AG09309 (cell line): Measurements from ENCODE around the gene ROBO3.

Experiments
- DNase-seq: peaks from one replicate; pipeline ENCODE4 v3.0.0-alpha.2; 2010; ENCODE audit warnings: low read depth
- H3K4me3 ChIP-seq: 2 replicates; pipeline ENCODE4 v1.5.1; 2011; ENCODE audit warnings: mild to moderate bottlenecking, low read depth, low read length, moderate library complexity; ENCODE audit not compliant: control insufficient read depth
- TF ChIP-seq, protein P1 (sequence below): IDR thresholded peaks from 2 replicates; pipeline ENCODE4 v1.5.1; 2011; ENCODE audit warnings: mild to moderate bottlenecking, low read depth, low read length, inconsistent platforms; ENCODE audit not compliant: insufficient read depth, control insufficient read depth; ENCODE audit errors: missing control alignments

Gene ROBO3

DNA sequence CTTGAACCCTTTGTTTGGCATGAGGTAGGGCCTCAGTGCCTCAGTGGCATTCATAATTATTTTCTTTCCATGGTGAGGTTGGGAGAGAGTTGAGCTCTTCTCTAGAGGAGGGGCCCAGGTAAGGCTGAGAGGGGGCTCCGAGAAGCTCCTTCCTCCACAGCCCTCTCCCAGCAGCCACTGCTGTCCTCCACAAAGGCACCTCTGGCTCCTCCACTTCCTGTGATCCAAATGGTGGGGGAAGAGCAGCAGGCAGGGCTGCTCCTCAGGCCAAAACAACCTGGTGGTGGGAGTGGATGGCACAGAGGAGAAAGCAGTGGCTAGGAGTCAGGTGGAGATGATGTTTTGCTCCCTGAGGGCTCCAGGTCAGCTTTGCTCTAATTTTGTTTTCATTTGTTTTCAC is 19.1 kb downstream of the ROBO3 start:
- TF ChIP-seq, protein P1, sequence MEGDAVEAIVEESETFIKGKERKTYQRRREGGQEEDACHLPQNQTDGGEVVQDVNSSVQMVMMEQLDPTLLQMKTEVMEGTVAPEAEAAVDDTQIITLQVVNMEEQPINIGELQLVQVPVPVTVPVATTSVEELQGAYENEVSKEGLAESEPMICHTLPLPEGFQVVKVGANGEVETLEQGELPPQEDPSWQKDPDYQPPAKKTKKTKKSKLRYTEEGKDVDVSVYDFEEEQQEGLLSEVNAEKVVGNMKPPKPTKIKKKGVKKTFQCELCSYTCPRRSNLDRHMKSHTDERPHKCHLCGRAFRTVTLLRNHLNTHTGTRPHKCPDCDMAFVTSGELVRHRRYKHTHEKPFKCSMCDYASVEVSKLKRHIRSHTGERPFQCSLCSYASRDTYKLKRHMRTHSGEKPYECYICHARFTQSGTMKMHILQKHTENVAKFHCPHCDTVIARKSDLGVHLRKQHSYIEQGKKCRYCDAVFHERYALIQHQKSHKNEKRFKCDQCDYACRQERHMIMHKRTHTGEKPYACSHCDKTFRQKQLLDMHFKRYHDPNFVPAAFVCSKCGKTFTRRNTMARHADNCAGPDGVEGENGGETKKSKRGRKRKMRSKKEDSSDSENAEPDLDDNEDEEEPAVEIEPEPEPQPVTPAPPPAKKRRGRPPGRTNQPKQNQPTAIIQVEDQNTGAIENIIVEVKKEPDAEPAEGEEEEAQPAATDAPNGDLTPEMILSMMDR, result no peak
- DNase-seq, result no peak
- H3K4me3 ChIP-seq, result no peak overlapping the region

DNA sequence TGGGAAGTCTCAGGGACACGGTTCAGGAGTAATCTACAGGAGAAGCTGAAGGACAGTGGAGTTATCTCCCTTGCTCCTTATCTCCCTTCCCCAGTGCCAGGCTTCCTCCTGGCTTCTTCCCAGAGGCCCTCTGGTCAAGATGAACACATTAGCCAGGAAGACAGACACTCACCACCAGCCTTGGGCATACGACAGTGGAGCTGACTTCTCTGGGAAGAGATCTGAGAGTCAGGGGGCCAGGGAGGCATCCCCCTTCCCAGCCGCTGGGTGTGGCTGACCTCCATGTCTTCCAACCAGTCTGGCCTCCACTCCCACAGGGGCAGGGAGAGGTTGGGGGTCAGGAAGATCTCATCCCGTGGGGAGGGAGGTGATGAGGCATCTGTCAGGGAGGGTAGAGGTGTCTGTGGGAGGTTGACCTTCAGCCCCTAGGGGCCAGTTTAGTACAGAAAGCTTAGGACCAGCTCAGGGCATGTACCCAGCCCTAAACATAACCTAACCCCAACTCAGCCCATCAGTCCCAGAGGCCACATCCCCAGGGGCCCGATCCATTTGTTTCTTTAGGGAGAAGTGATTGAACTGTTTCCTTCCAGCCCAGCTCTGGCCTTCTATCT is 19.7 kb downstream of the ROBO3 start:
- DNase-seq, result no peak
- no peak overlapping the region for H3K4me3 ChIP-seq
- TF ChIP-seq, protein P1, result no peak

DNA sequence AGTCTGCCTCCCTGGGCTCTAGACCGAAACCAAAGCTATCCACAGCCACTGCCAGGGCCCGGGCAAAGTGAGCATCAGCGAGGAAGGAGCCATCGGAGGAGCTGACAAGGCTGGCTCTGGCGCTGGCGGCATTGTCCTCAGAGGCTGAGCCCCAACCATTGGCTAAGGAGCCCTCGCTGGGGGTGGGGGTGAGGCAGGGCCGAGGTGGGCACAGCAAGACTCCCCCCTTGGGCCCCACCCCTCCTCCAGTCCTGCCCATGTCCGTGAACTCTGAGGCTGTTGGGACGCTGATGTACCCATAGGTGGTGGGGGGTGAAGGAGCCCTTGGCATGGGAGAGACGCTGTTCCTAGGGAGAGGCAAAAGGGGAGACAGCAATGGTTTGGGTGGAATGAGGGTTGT is 21.2 kb downstream of the ROBO3 start:
- DNase-seq, result no peak
- TF ChIP-seq, protein P1, result no peak

DNA sequence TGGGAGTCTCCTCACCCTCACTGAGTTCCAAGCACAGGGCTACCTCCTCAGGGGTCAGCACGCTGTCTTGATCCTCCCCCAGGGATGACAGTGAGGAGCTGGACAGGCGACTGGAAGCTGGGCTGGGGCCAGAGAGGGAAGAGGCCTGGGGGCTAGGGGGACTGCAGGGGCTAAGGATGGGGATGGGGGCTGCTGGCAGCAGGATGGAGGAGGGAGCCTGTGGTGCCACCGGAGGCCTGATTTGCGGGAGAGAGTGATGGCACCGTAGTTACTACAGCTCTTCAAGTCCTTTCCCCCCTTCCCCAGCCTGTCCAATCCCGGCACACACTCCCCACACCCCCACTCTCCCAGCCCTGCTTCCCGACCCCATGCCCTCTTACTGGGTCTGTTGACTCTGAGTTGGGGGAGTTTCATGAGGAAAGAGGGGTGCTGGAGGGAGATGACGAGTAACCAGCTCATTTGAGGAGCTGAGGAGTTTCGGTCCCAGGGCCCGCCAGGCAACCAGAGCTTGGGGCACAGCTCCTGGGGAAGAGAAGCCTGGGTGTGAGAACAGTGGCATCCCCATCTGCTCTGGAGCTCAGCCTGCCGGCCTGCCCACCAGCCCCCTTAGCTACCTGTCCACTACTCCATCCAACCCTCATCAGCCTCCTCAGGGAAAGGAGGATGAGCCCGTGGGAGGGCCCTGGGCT is 21.9 kb downstream of the ROBO3 start:
- DNase-seq, result no peak
- H3K4me3 ChIP-seq, result no peak overlapping the region
- TF ChIP-seq, protein P1, result no peak

More for the DNA sequence above, 21.2 kb downstream of the ROBO3 start:
- no peak overlapping the region for H3K4me3 ChIP-seq

DNA sequence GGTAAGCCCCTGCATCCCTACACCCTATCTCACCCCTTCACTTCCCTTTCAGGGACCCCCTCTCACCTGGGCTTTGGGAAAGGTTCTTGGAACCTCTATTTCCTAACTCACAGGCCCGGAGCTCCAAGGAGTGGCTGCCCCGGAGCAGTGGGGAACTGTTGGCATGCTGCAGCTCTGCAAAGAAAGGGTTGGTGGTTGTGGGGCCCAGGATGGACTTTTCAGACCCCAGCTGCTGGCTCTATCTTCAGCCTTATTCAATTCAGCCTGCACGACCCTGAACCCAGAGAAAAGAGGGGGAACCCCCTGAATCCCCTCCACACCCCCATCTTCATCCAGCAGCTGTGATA is 22.4 kb downstream of the ROBO3 start:
- H3K4me3 ChIP-seq, result no peak overlapping the region
- TF ChIP-seq, protein P1, result no peak
- no peak for DNase-seq

DNA sequence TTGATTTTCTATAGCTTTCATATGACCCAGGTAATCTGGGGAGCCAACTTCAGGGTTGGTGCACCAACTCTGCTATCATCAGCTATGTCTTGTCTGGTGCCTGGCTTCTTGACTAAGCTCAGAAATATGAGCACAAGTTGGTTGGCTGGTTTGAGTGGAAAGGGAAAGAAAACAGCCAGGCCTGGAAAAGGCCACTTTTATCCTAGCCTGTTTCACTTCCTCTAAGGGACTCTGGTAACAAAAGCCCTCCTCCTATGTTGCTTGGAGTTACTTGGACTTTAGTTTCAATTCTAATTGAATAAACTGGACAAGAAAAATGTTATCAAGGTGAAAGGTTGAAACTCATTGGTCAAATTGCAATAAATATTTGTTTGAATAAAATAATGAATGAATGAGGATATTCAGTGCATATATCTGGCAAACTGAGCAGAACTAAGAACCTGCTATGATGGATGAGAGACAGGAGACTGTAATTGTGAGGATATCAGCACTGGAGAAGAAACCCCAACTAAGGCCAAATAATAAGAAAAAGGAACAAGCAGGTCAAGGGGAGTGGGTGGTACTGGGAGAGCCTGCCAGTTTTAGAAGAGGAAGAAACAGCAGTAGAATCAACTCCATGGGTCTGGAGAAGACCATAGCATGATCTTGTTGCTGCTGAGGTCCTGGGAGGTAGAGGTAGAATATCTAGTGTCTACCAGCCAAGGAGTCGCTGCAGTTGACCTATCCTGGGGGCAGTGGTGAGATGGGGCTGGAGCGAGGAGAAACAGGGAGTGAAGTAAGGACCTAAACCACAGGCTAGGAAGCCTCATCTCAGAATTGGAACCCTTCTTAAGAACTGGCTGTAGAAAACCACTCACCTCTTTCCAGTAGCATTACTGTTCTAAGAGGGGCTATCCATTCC is 24.2 kb downstream of the ROBO3 start:
- TF ChIP-seq, protein P1, result no peak
- H3K4me3 ChIP-seq, result no peak overlapping the region
- DNase-seq, result no peak
